Gastroesophageal sphincter (tissue), 3 donors: Measurements from ENCODE around the gene CPNE7.

Experiments used
- POLR2A ChIP-seq, 2 donors: fragments of 450-650 bp; IDR thresholded peaks; one replicate each; pipeline ENCODE4 v1.6.1; 2017; ENCODE audit warnings: antibody characterized with exemption in 2 of 2, mild to moderate bottlenecking in 2 of 2, moderate library complexity in 1 of 2
- POLR2AphosphoS5 ChIP-seq: sonication (generic); formaldehyde crosslinking; IDR thresholded peaks from one replicate; pipeline ENCODE4 v1.6.1; 2017; ENCODE audit warnings: antibody characterized with exemption
- TF ChIP-seq, protein P1 (sequence below), 4 experiments: fragments of 200-600 bp in 2 of 4; fragments of 450-650 bp in 2 of 4; sonication (generic) in 1 of 4; IDR thresholded peaks; one replicate each; pipeline ENCODE4 v1.5.1; 2017 to 2019; ENCODE audit warnings: antibody characterized with exemption in 4 of 4, mild to moderate bottlenecking in 2 of 4, moderate library complexity in 2 of 4

DNA sequence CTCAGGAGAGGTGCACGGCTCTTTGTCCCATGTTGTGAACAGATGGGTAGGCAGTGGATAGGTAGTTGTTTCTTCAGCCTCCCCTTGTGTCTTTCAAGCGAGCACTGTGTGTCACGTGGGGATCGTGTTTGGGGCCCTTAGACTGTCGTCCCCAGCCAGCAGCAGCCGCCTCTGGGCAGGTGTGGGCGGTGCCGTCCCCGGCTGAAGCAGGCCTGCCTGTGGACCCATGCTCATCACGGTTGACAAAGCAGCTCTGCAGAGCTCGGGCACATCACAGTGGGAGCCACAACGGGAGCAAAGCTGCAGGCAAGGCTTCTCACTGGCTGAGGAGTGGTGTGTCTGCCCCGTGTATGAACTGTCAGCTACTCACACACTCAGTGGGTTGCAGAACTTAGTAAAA lies 19.8 kb upstream of the CPNE7 start:
- TF ChIP-seq, protein P1, sequence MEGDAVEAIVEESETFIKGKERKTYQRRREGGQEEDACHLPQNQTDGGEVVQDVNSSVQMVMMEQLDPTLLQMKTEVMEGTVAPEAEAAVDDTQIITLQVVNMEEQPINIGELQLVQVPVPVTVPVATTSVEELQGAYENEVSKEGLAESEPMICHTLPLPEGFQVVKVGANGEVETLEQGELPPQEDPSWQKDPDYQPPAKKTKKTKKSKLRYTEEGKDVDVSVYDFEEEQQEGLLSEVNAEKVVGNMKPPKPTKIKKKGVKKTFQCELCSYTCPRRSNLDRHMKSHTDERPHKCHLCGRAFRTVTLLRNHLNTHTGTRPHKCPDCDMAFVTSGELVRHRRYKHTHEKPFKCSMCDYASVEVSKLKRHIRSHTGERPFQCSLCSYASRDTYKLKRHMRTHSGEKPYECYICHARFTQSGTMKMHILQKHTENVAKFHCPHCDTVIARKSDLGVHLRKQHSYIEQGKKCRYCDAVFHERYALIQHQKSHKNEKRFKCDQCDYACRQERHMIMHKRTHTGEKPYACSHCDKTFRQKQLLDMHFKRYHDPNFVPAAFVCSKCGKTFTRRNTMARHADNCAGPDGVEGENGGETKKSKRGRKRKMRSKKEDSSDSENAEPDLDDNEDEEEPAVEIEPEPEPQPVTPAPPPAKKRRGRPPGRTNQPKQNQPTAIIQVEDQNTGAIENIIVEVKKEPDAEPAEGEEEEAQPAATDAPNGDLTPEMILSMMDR (IDR thresholded peaks at IDR 0.05): no peak
- TF ChIP-seq POLR2A (IDR thresholded peaks at IDR 0.05): no peak
- no peak for TF ChIP-seq POLR2AphosphoS5
